COLO829 (cell line): Measurements from ENCODE around the gene GLI3.

Experiments used
- DNase-seq: peaks from one replicate; pipeline ENCODE4 v3.0.0; 2012; ENCODE audit warnings: low spot score

Gene GLI3

DNA sequence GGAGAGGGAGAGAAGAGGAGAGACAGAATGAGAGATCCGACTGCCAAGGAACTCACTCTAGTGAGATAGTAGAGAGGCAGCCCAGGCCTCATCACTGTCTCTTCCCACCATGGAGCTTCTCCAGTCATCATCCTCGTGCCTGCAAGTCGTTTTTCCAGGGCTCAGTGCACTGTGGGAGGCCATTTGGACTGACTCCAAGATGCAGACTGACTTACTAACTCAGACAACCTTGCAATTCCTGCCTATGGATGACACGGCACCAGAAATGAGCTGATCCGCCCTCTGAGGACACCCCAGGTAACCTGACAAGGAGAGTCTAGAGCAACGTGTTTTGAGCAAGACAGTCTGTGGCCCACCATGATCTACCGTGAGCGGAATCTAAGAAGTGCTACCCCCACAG is 154.9 kb downstream of the GLI3 start:
- DNase-seq, result no peak

- DNase-seq, result no peak
Observed at GRCh38 chr7:42081671-42082070, 155.3 kb downstream of the GLI3 start.

- no peak for DNase-seq
Observed at GRCh38 chr7:42080841-42081586, 156.0 kb downstream of the GLI3 start.

- no peak for DNase-seq
Observed at GRCh38 chr7:42077271-42078135, 159.5 kb downstream of the GLI3 start.

DNA sequence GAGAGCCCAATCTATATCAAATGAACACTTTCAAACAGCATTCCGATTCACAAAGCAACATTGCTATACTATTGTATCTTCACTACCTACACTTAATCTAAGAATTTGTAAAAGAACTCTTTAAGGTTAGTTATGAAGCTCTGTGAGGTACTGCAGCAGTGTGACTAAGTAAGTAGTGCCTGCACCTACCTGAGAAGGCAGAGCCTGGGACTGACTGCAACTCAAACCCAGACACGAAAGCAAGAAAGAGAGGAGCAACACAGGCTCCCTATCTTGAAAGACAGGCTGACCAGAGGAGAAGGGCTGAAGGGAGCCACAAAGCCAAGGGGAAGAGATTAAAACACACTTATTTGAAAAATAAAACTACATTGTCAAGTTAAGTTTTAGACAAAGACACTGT is 160.1 kb downstream of the GLI3 start:
- DNase-seq, result no peak

GRCh38 chr7:42075418-42075817 is 161.6 kb downstream of the GLI3 start:
- DNase-seq, result peak; percentile 30

- no peak for DNase-seq
Observed at GRCh38 chr7:42074076-42074475, 162.9 kb downstream of the GLI3 start.

DNA sequence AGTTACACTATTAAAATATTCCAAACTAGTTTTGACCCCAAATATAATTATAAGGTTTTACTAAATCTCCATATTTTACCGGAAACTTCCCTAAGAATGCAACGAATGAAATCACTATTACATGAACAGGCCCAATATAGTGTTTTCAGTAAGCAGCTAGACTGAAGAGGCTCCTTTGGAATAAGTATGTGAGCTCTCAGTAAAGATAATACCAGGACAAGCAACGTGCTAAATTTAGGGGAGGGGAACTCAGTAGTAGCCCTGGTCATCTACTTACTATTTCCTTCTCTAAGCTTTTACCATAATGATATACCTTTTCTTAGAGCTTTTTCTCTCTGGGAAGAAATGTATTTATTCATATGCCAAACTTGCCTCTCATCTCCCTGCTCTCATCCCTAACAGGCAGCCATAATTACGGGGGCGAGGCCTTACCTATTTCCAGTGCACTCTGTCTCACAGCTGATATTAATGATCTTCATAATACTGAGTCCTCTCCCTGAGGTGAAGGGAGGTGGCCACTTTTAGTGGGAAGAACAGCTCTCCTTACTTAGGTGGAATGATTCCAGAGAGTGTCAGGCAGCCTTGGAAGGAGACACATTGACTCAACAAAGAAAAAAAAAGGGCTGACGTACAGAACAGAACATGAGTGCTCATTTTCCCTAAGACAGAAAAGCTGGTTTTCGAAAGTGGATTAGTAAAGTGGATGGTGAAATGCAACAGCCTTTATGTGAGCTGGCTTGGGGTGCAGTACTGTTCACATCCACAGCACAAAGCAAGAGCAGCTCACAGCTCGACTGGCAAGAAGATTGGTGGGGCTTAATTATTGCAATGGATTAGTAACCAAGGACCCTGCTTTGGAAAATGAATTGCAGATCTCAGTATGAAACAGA is 165.4 kb downstream of the GLI3 start:
- DNase-seq, result no peak

GRCh38 chr7:42070068-42070467 is 166.9 kb downstream of the GLI3 start:
- no peak for DNase-seq

DNA sequence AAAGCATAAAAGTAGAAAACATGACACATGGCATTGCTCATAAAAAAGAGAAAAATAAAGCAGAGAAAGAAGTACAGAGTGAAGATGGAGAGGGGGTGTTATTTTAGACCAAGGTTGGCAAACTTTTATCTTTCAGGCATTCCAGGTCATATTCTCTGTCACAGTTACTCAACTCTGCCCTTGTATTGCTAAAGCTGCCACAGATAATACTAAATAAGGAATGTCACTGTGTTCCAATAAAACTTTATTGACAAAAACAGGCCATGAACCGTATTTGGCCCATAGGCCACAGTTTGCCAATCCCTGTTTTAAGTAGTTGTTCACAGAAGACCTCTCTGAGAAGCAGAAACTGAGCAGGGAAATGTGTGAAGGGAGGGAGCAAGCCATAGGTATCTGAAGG is 167.4 kb downstream of the GLI3 start:
- DNase-seq, result no peak

DNA sequence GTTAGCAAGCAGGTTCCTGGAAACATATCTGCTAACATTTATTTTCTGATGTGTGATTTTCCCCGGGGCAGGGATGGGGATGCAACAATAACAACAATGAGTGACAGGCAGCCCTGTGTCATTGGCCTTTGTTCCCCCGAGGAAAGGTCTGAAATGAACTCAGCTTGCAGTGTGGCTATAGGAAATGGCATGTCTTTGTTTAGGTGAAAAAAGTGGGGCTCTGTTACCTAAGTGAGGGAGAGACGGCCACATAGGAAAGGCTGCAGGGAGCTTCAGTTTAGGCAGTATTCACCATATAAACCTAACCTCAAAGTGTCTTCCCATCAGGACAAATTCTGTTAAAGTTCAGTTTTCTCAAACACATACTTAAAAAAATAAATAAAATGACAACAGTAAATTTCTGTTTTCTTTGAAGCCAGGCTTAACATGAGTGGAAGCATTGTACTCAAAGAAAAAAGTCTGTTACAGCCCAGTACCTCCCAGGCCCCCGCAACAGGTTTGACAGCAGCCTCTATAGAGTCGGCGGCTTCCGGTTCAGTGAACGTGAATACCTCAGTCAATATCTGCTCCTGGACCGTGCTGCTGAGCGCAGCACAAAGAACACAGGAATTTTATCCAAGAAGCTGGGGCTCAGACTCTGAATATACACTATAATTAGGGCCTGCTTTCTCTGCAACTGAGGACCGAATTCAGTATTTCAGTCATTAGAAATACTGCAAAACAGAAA is 168.3 kb downstream of the GLI3 start:
- no peak for DNase-seq

DNA sequence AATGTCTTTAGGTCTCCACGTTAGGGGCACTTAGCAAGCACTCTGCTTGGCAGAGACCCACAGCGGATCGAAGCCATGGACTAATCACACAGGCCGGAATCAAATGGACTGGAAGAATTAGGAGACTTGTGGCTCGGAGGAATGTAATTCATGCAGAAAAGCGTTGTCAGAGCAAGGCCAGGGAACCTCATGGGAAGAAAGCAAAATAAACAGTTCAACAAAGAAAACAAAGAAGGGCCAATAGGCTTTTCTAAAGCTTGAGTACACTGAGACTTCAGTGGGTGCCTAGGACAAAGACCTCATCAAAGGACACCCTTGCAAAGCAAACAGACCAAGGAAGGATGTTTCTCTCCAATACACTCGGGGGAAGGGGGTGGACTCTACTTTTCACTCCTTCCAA is 171.1 kb downstream of the GLI3 start:
- DNase-seq, result no peak

- no peak for DNase-seq
Observed at GRCh38 chr7:42065015-42065414, 172.0 kb downstream of the GLI3 start.

GRCh38 chr7:42064534-42064933 is 172.5 kb downstream of the GLI3 start:
- no peak for DNase-seq

DNA sequence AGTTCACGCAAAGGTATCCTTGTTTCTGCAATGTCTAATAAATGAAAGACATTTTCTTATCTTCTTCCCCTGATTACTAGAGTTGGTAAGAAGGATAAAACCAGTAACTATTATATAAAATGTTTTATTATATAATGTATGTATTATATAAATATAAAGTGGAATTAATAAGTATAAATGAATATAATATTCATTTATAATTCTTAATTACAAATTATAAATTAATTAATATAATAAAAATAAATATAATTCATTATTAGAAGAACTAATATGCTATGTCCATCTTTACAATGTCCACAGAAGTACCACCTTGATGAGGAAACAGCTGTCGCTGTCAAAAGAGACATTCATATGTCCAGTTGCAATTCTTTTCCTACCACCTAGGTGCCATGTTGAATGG is 177.7 kb downstream of the GLI3 start:
- DNase-seq, result no peak

DNA sequence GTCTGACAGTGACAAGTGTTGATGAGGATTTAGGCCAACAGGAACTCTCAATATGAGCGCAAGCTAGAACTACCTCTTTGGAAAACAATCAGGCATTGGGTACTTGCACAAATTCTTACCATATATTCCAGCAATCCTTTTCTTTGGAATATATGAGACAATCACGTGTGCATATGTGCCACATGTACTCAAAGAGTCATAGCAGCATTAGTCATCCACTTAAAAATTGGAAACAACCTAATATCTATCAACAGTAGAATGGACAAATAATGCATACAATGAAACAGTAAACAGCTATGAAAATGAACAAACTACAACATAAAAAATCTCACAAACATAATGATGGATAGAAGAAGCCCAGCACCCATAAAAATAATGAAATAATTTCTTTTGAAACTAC is 179.7 kb downstream of the GLI3 start:
- DNase-seq, result no peak

GRCh38 chr7:42055171-42055570 is 181.8 kb downstream of the GLI3 start:
- no peak for DNase-seq

DNA sequence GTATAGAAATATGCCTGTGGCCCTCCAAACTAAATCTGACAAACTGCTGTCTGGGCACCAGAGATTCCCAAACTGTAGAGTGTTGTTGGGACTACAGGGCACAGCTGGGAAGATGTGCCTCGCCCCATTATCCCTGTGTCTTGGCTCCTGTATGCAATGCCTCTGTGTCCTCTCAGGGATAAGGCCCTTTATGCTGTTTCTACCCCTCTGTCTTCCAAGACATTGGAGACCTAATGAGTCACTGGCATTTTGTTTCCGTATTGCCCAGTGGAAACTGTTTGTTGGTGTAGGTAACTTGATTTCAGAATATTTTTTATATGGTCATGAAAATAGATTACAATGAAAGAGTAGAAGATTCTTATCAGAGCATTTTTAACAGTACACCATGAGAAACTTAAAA is 183.2 kb downstream of the GLI3 start:
- no peak for DNase-seq

DNA sequence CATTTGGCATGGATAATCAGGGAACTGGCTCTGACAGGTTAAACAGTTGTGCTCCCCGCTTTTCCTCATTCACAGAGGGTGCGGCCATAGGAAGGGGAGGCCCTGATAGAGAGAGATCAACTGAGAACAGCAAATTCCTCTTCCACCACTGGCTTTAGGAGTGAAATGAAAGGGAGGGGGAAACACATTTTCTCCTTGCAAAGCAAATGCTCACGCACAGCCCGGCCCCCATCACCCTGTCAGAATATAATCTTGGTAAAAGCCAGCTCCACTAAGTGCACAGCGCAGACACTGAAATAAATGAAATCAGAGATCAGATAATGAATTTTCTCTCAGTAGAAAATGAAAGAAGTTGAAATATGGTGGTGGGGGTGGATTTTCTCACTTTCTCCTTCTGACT is 187.2 kb downstream of the GLI3 start:
- no peak for DNase-seq

- no peak for DNase-seq
Observed at GRCh38 chr7:42046483-42046882, 190.5 kb downstream of the GLI3 start.

DNA sequence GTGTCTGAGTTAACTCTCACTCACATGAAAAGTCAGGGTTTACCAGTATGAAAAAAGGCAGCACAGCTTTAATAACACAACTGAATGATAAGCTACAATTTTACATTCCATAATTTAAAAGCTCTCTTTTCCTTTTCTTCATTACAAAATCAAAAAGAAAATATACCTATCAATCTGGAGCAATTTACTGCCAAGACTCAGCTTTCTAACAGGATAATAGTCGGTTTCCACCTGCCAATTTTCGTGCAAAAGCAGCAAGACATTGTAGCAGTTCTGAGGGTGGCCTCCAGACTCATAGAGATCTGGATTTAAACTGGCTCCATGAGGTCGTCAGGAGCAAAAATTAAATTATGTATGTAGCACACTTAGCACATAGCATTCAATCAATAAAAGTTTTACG is 191.0 kb downstream of the GLI3 start:
- no peak for DNase-seq

DNA sequence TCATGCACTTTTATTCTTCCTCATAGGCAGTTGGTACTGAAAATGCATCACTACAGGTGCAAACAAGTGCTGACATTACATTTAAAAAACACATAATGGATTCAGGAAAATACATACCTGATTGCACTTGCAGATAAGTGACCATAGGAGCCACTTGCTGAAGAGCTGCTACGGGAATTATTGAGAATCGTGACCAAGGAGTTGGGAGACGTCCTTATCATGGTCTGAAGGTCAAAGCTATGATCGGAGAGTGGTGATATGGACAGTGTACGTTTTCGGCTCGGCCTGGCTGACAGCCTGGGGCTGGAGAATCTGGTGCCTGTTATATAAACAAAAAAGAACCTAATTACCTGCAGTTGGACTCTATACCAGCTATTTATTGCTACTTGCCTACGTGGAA is 197.1 kb downstream of the GLI3 start:
- no peak for DNase-seq
